ENCODE measurements around the gene FOXJ3. TPM values are rescaled to one million over a fixed set of nuclear protein-coding genes. Genes with fewer than 3 reads are reported as not detected.

Gene FOXJ3
- total RNA-seq, 2 donors from 2014 or later, result 67.3 to 79.4 TPM

DNA sequence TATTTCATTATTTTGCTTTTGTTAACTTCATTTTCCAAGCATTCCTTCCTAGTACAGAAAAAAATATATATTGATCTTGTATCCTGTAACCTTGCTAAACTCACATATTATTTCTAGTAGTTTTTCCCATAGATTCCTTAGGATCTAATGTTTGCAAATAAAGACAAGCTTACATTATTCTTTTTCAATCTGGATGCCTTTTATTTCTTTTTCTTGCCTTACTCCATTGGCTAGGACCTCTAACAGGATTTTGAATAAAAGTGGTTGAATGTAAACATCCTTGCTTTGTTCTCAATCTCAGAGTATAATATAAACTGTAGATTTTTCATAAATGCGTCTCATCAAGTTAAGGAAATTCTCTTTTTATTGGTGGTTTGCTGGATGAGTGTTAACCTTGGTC lies 96.0 kb downstream of the FOXJ3 start:
- Mint-ChIP-seq H3K27me3 (ENCODE audit: insufficient read depth) (no peaks in the 10 kb centered on the region), H3K9me3 (peaks cover 60% of the 10 kb centered on the region), H3K4me3 (no peak overlapping the region), H3K4me1 (no peaks in the 10 kb centered on the region), H3K27ac (no peak overlapping the region), H3K36me3 (ENCODE audit: low read depth) (peaks cover 79% of the 10 kb centered on the region)
- TF ChIP-seq, protein P1, sequence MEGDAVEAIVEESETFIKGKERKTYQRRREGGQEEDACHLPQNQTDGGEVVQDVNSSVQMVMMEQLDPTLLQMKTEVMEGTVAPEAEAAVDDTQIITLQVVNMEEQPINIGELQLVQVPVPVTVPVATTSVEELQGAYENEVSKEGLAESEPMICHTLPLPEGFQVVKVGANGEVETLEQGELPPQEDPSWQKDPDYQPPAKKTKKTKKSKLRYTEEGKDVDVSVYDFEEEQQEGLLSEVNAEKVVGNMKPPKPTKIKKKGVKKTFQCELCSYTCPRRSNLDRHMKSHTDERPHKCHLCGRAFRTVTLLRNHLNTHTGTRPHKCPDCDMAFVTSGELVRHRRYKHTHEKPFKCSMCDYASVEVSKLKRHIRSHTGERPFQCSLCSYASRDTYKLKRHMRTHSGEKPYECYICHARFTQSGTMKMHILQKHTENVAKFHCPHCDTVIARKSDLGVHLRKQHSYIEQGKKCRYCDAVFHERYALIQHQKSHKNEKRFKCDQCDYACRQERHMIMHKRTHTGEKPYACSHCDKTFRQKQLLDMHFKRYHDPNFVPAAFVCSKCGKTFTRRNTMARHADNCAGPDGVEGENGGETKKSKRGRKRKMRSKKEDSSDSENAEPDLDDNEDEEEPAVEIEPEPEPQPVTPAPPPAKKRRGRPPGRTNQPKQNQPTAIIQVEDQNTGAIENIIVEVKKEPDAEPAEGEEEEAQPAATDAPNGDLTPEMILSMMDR (conservative IDR thresholded peaks at IDR 0.05), result no peak
- no peak overlapping the region for H3K27ac ChIP-seq (ENCODE audit: low read depth, low read length)
- no peaks in the 10 kb centered on the region for H3K27me3 ChIP-seq (ENCODE audit: control insufficient read depth, insufficient read depth, low read length, poor library complexity, severe bottlenecking)
- DNase-seq, result no peak
- no peak overlapping the region for H3K9ac ChIP-seq (ENCODE audit: extremely low read depth, low read length, poor library complexity, severe bottlenecking)
- H3K4me1 ChIP-seq (ENCODE audit: control insufficient read depth, insufficient read depth, low read length), result no peaks in the 10 kb centered on the region
- whole genome bisulfite sequencing, 2 experiments (ENCODE audit: insufficient coverage in 1 of 2, insufficient read length in 1 of 2), result no CpG with 5 or more reads among the region's 1 CpG
- peaks cover 62% of the 10 kb centered on the region for H3K36me3 ChIP-seq (ENCODE audit: control insufficient read depth, insufficient read depth, low read length)
- peak overlapping the region; percentile 60 for H3K4me3 ChIP-seq (ENCODE audit: low read length)
- peaks cover 65% of the 10 kb centered on the region for H3K9me3 ChIP-seq (ENCODE audit: control insufficient read depth, low read length)

DNA sequence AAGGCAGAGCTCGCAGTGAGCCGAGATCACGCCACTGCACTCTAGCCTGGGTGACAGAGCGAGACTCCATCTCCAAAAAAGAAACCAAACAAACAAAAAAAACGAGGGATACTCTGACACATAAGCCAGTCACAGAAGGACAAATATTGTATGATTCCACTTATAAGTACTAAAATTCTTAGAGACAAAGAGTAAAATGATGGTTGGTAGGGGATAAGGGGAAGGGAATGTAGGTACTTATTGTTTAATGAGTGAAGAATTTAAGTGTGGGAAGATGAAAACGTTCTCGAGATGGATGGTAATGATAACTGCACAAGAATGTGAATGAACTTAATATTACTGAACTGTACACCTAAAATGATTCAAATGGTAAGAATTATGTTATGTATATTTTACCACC lies 103.8 kb downstream of the FOXJ3 start:
- WGBS, 2 experiments (ENCODE audit: insufficient coverage in 1 of 2, insufficient read length in 1 of 2), result 83 to 96% methylated on average over 1 to 7 of the region's 7 CpGs
- no peaks in the 10 kb centered on the region for H3K27me3 ChIP-seq (ENCODE audit: control insufficient read depth, insufficient read depth, low read length, poor library complexity, severe bottlenecking)
- peaks cover 12% of the 10 kb centered on the region for H3K4me1 Mint-ChIP-seq
- no peak overlapping the region for H3K4me3 ChIP-seq (ENCODE audit: low read length)
- H3K27me3 Mint-ChIP-seq (ENCODE audit: insufficient read depth), result no peaks in the 10 kb centered on the region
- H3K4me3 Mint-ChIP-seq, result no peak overlapping the region
- H3K9me3 ChIP-seq (ENCODE audit: control insufficient read depth, low read length), result peaks cover 19% of the 10 kb centered on the region
- DNase-seq, result no peak
- H3K27ac Mint-ChIP-seq, result no peak overlapping the region
- no peak overlapping the region for H3K9ac ChIP-seq (ENCODE audit: extremely low read depth, low read length, poor library complexity, severe bottlenecking)
- peaks cover 34% of the 10 kb centered on the region for H3K36me3 Mint-ChIP-seq (ENCODE audit: low read depth)
- H3K4me1 ChIP-seq (ENCODE audit: control insufficient read depth, insufficient read depth, low read length), result no peaks in the 10 kb centered on the region
- peaks cover 31% of the 10 kb centered on the region for H3K36me3 ChIP-seq (ENCODE audit: control insufficient read depth, insufficient read depth, low read length)
- peaks cover 27% of the 10 kb centered on the region for H3K9me3 Mint-ChIP-seq
- H3K27ac ChIP-seq (ENCODE audit: low read depth, low read length), result no peak overlapping the region
- TF ChIP-seq, protein P1 (conservative IDR thresholded peaks at IDR 0.05), result no peak

DNA sequence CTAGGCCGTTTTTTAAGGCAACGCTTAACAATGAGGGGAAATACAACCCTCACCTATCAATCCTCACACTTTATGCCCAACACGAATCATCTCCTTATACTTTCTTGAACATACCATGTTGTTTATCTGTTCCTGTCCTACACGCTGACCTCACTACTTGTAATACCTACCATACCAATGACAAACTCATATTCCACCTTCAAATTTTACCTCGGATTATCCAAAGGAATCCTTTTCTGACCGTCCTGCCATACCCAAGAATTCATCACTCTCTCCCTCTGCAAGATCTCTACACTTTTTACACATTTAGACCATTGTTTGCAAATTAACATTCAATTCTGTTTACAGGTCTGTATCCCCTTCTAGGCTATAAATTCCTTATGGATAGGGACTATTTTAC lies 106.1 kb downstream of the FOXJ3 start:
- Mint-ChIP-seq H3K4me3 (no peak overlapping the region), H3K36me3 (ENCODE audit: low read depth) (peaks cover 10% of the 10 kb centered on the region), H3K27ac (no peak overlapping the region), H3K27me3 (ENCODE audit: insufficient read depth) (no peaks in the 10 kb centered on the region), H3K9me3 (peaks cover 3% of the 10 kb centered on the region), H3K4me1 (peaks cover 12% of the 10 kb centered on the region)
- Histone ChIP-seq H3K36me3 (ENCODE audit: control insufficient read depth, insufficient read depth, low read length) (peaks cover 17% of the 10 kb centered on the region), H3K27me3 (ENCODE audit: control insufficient read depth, insufficient read depth, low read length, poor library complexity, severe bottlenecking) (no peaks in the 10 kb centered on the region), H3K4me1 (ENCODE audit: control insufficient read depth, insufficient read depth, low read length) (no peaks in the 10 kb centered on the region), H3K27ac (ENCODE audit: low read depth, low read length) (no peak overlapping the region), H3K4me3 (ENCODE audit: low read length) (no peak overlapping the region), H3K9me3 (ENCODE audit: control insufficient read depth, low read length) (no peaks in the 10 kb centered on the region), H3K9ac (ENCODE audit: extremely low read depth, low read length, poor library complexity, severe bottlenecking) (no peak overlapping the region)
- no peak for DNase-seq
- 94 to 95% methylated on average over 6 of the region's 6 CpGs for WGBS, 2 experiments (ENCODE audit: insufficient coverage in 1 of 2, insufficient read length in 1 of 2)
- TF ChIP-seq, protein P1 (conservative IDR thresholded peaks at IDR 0.05), result no peak

All from endodermal cell (in vitro differentiated cells).